A549 (cell line): ENCODE results near the gene LETM1. TPM values are rescaled to one million over a fixed set of nuclear protein-coding genes. Genes with fewer than 3 reads are reported as not detected.

Experiments used
- ATAC-seq, 2 experiments: fragments of 200-7000 bp in 1 of 2; fragments of >200 bp in 1 of 2; cut with Nextera tagmentation in 1 of 2; cut with Tn5 transposase in 1 of 2; 3 replicates each; pipeline versions ENCODE4 v1.8.0 to v1.9.1; 2018 to 2020; ENCODE audit warnings: mild to moderate bottlenecking in 1 of 2, moderate library complexity in 1 of 2
- CTCF ChIA-PET: fragments of 300-600 bp; sonication (Branson Sonifier 250); formaldehyde crosslinking; extraction: SDS; loops from one replicate; lab custom pipeline; 2021; ENCODE audit warnings: antibody characterized with exemption, inconsistent platforms; lab: Yijun Ruan, JAX
- POLR2A ChIA-PET: fragments of 350-600 bp; formaldehyde crosslinking; extraction: SDS; loops from one replicate; lab custom pipeline; 2021; ENCODE audit warnings: antibody characterized with exemption, inconsistent platforms; lab: Yijun Ruan, JAX
- DNase-seq, 2 experiments: peaks; one replicate each; pipeline versions ENCODE4 v3.0.0 to v3.0.0-alpha.2; 2011 to 2016; ENCODE audit warnings: low read depth in 1 of 2, low spot score in 1 of 2
- FAIRE-seq: peaks from 2 replicates; lab custom pipeline; 2011; peaks lifted over from hg19 to GRCh38; lab: Jason Lieb, UNC
- H3K27ac ChIP-seq, 2 experiments: fragments of >200 bp; sonication (Bioruptor Twin); formaldehyde crosslinking; 3 replicates each; pipeline ENCODE4 v1.5.1; 2016 to 2017
- H3K4me1 ChIP-seq: fragments of >200 bp; sonication (Bioruptor Twin); formaldehyde crosslinking; 3 replicates; pipeline ENCODE4 v1.6.1; 2016
- H3K4me2 ChIP-seq: fragments of >200 bp; sonication (Bioruptor Twin); formaldehyde crosslinking; 3 replicates; pipeline ENCODE4 v1.6.1; 2016
- H3K4me3 ChIP-seq: fragments of >200 bp; sonication (Bioruptor Twin); formaldehyde crosslinking; 3 replicates; pipeline ENCODE4 v1.5.1; 2016
- H3K9me3 ChIP-seq: fragments of >200 bp; sonication (Bioruptor Twin); formaldehyde crosslinking; 3 replicates; pipeline ENCODE4 v1.6.1; 2016
- BHLHE40 ChIP-seq: IDR thresholded peaks from 2 replicates; pipeline ENCODE4 v1.6.1; 2012; ENCODE audit warnings: low read depth, low read length, inconsistent platforms
- CBX2 ChIP-seq: fragments of 200-600 bp; sonication (generic); IDR thresholded peaks from 2 replicates; pipeline ENCODE4 v1.6.1; 2016; ENCODE audit warnings: low read depth, mild to moderate bottlenecking, borderline replicate concordance
- CBX8 ChIP-seq: fragments of 200-600 bp; sonication (generic); IDR thresholded peaks from 2 replicates; pipeline ENCODE4 v1.6.1; 2016
- CEBPB ChIP-seq, 2 experiments: fragments of >200 bp in 1 of 2; sonication (Bioruptor Twin) in 1 of 2; formaldehyde crosslinking in 1 of 2; IDR thresholded peaks; 2 replicates each; pipeline ENCODE4 v1.6.1; 2012 to 2016
- CHD2 ChIP-seq: fragments of 150-350 bp; IDR thresholded peaks from 2 replicates; pipeline ENCODE4 v1.6.1; 2014; ENCODE audit warnings: low read length; ENCODE audit not compliant: partially characterized antibody
- EHMT2 ChIP-seq: fragments of 200-600 bp; sonication (generic); IDR thresholded peaks from 2 replicates; pipeline ENCODE4 v1.6.1; 2016; ENCODE audit warnings: antibody characterized with exemption, low read depth, mild to moderate bottlenecking, moderate library complexity
- EP300 ChIP-seq, 2 experiments: fragments of >200 bp; sonication (Bioruptor Twin); formaldehyde crosslinking; IDR thresholded peaks; 2 replicates in 1 of 2; 3 replicates in 1 of 2; pipeline ENCODE4 v1.6.1; 2016 to 2017
- FOSB ChIP-seq: fragments of 250-450 bp; sonication (Bioruptor Pico); IDR thresholded peaks from 2 replicates; pipeline ENCODE4 v1.5.0; 2020; ENCODE audit warnings: mild to moderate bottlenecking, moderate library complexity
- HOXA7 ChIP-seq: fragments of 250-450 bp; sonication (Bioruptor Pico); IDR thresholded peaks from 2 replicates; pipeline ENCODE4 v1.5.0; 2020; ENCODE audit warnings: mild to moderate bottlenecking, moderate library complexity
- HOXB13 ChIP-seq: fragments of 250-450 bp; sonication (Bioruptor Pico); IDR thresholded peaks from 2 replicates; pipeline ENCODE4 v1.5.0; 2020; ENCODE audit warnings: low read depth, mild to moderate bottlenecking, moderate library complexity
- HOXB5 ChIP-seq: fragments of 250-450 bp; sonication (Bioruptor Pico); IDR thresholded peaks from 2 replicates; pipeline ENCODE4 v1.5.0; 2020; ENCODE audit warnings: mild to moderate bottlenecking, moderate library complexity
- JUN ChIP-seq, 2 experiments: fragments of >200 bp; sonication (Bioruptor Twin); formaldehyde crosslinking; IDR thresholded peaks; 2 replicates in 1 of 2; 3 replicates in 1 of 2; pipeline ENCODE4 v1.6.1; 2016 to 2017
- JUNB ChIP-seq: fragments of >200 bp; sonication (Bioruptor Twin); formaldehyde crosslinking; IDR thresholded peaks from 2 replicates; pipeline ENCODE4 v1.6.1; 2016
- MYC ChIP-seq: IDR thresholded peaks from 2 replicates; pipeline ENCODE4 v1.6.1; 2012; ENCODE audit warnings: mild to moderate bottlenecking, inconsistent platforms, low read length, improper control_type of control experiment, borderline replicate concordance
- NPAS2 ChIP-seq: fragments of 250-450 bp; sonication (Bioruptor Pico); IDR thresholded peaks from 2 replicates; pipeline ENCODE4 v1.8.0; 2022; ENCODE audit warnings: mild to moderate bottlenecking, moderate library complexity, borderline replicate concordance
- NR3C1 ChIP-seq: fragments of >200 bp; sonication (Bioruptor Twin); formaldehyde crosslinking; IDR thresholded peaks from 3 replicates; pipeline ENCODE4 v1.6.1; 2017
- PHF8 ChIP-seq: fragments of 200-600 bp; sonication (generic); IDR thresholded peaks from 2 replicates; pipeline ENCODE4 v1.6.1; 2016; ENCODE audit warnings: low read depth, mild to moderate bottlenecking, antibody characterized with exemption, moderate library complexity, borderline replicate concordance
- POLR2A ChIP-seq: IDR thresholded peaks from 2 replicates; pipeline ENCODE4 v1.6.1; 2012; ENCODE audit warnings: mild to moderate bottlenecking, low read length
- RAD21 ChIP-seq, 2 experiments: fragments of >200 bp in 1 of 2; sonication (Bioruptor Twin) in 1 of 2; formaldehyde crosslinking in 1 of 2; IDR thresholded peaks in 1 of 2; conservative IDR thresholded peaks in 1 of 2; 2 replicates in 1 of 2; 3 replicates in 1 of 2; pipeline ENCODE4 v1.6.1; 2012 to 2018; ENCODE audit warnings: inconsistent platforms in 1 of 2
- RARB ChIP-seq: fragments of 250-450 bp; sonication (Bioruptor Pico); IDR thresholded peaks from 2 replicates; pipeline ENCODE4 v1.8.0; 2021; ENCODE audit warnings: mild to moderate bottlenecking, moderate library complexity
- SMC3 ChIP-seq: fragments of >200 bp; sonication (Bioruptor Twin); formaldehyde crosslinking; IDR thresholded peaks from 3 replicates; pipeline ENCODE4 v1.6.1; 2018; ENCODE audit warnings: inconsistent platforms
- WGBS: methylation state at CpG from one replicate; pipeline ENCODE4 v1.1.6; 2017; ENCODE audit errors: missing lambda C conversion rate; 5-methylcytosine and 5-hydroxymethylcytosine counted together
- polyA plus RNA-seq, 4 experiments: library from polyadenylated mRNA; depleted of rRNA in 3 of 4; stranded (reverse); fragments of >200 nt; fragmentation: RNase III in 1 of 4; extraction: RNeasy Plus Mini Kit Qiagen cat#74134 plus additional on column Dnase treatment in 1 of 4; gene quantifications; 2 replicates in 3 of 4; 3 replicates in 1 of 4; pipeline ENCODE4 v1.2.3, GENCODE V29; 2011 to 2017
- TF ChIP-seq, protein P1 (sequence below): fragments of >200 bp; sonication (Bioruptor Twin); formaldehyde crosslinking; IDR thresholded peaks from 3 replicates; pipeline ENCODE4 v1.6.1; 2016
- TF ChIP-seq, protein P2 (sequence below): fragments of >200 bp; sonication (Bioruptor Twin); formaldehyde crosslinking; IDR thresholded peaks from 3 replicates; pipeline ENCODE4 v1.5.1; 2016
- TF ChIP-seq, protein P3 (sequence below): fragments of 200-600 bp; sonication (generic); IDR thresholded peaks from 2 replicates; pipeline ENCODE4 v1.6.1; 2016; ENCODE audit warnings: antibody characterized with exemption, mild to moderate bottlenecking, moderate library complexity
- TF ChIP-seq, protein P4 (sequence below): fragments of >200 bp; sonication (Bioruptor Twin); formaldehyde crosslinking; IDR thresholded peaks from 2 replicates; pipeline ENCODE4 v1.6.1; 2016
- TF ChIP-seq, protein P5 (sequence below): IDR thresholded peaks from 2 replicates; pipeline ENCODE4 v1.6.1; 2012

LETM1 gene
- polyA plus RNA-seq, 2 of the 4 experiments (the other 2 are of a cell fraction): 18.6 to 29.6 TPM

DNA sequence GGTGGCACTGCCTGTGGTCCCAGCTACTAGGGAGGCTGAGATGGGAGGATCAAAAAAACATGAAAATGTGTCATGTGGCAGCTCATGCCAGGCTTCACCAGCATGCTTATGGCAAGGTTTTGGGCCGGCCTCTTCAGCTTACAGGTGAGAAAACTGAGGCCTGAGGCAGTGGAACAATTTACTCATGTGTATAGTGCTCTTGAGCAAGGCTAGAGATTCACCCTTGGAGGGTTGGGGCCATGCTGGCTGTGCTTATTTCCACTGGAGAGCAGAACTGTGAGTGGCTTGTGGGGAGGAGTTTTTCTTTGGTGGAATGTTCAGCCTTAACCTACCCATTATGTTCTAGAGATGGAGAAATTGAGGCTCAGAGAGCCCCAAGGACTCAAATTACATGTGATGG is 47.1 kb upstream of the LETM1 start:
- CTCF ChIA-PET: interaction anchor here (1.0 to 10.1 kb wide), 4 partner anchors 34 to 210 kb away, joined by 3 to 65 read pairs (median 4); no protein-coding TSS in a partner anchor
- FAIRE-seq: no peak
- TF ChIP-seq RARB (CRISPR knock-in tag) (no peak), SMC3 (no peak)
- TF ChIP-seq, protein P1, sequence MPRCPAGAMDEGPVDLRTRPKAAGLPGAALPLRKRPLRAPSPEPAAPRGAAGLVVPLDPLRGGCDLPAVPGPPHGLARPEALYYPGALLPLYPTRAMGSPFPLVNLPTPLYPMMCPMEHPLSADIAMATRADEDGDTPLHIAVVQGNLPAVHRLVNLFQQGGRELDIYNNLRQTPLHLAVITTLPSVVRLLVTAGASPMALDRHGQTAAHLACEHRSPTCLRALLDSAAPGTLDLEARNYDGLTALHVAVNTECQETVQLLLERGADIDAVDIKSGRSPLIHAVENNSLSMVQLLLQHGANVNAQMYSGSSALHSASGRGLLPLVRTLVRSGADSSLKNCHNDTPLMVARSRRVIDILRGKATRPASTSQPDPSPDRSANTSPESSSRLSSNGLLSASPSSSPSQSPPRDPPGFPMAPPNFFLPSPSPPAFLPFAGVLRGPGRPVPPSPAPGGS: no peak
- peaks cover 8% of the 10 kb centered on the region; the same call in 2 of the 3 replicates for H3K4me1 ChIP-seq
- WGBS: 79% methylated on average over 1 of the region's 1 CpG
- H3K4me3 ChIP-seq: no peak overlapping the region
- H3K4me2 ChIP-seq: no peak overlapping the region
- POLR2A ChIA-PET: no interaction called here
- ATAC-seq: no peak
- H3K9me3 ChIP-seq: no peaks in the 10 kb centered on the region
- DNase-seq: no peak
- H3K27ac ChIP-seq: no peak overlapping the region

DNA sequence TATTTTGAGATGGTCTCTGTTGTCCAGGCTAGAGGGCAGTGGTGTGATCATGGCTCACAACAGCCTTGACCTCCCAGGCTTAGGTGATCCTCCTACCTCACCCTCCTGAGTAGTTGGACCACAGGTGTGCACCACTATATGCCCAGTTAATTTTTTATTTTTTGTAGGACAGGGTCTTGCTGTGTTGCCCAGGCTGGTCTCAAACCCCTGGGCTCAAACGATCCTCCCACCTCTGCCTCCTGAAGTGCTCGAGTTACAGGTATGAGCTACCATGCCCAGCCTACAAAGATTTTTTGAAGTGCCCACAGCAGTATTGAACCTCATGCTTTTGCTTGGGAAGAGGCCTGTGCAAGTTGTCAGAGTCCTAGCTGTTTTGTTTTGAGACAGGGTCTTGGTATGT is 46.3 kb upstream of the LETM1 start:
- ATAC-seq (no peak), FAIRE-seq (no peak), DNase-seq (no peak)
- no peak overlapping the region for H3K27ac ChIP-seq
- CTCF ChIA-PET: interaction anchor here (1.0 to 10.1 kb wide), 5 partner anchors 34 to 209 kb away, joined by 3 to 65 read pairs (median 4); no protein-coding TSS in a partner anchor
- no peaks in the 10 kb centered on the region for H3K9me3 ChIP-seq
- H3K4me1 ChIP-seq: peaks cover 8% of the 10 kb centered on the region; the same call in 2 of the 3 replicates
- no peak overlapping the region for H3K4me2 ChIP-seq
- H3K4me3 ChIP-seq: no peak overlapping the region
- 83% methylated on average over 2 of the region's 2 CpGs for WGBS
- POLR2A ChIA-PET: no interaction called here
- TF ChIP-seq CBX8: no peak
- no peak for TF ChIP-seq HOXA7 (CRISPR knock-in tag)
- TF ChIP-seq BHLHE40: no peak
- TF ChIP-seq, protein P2, sequence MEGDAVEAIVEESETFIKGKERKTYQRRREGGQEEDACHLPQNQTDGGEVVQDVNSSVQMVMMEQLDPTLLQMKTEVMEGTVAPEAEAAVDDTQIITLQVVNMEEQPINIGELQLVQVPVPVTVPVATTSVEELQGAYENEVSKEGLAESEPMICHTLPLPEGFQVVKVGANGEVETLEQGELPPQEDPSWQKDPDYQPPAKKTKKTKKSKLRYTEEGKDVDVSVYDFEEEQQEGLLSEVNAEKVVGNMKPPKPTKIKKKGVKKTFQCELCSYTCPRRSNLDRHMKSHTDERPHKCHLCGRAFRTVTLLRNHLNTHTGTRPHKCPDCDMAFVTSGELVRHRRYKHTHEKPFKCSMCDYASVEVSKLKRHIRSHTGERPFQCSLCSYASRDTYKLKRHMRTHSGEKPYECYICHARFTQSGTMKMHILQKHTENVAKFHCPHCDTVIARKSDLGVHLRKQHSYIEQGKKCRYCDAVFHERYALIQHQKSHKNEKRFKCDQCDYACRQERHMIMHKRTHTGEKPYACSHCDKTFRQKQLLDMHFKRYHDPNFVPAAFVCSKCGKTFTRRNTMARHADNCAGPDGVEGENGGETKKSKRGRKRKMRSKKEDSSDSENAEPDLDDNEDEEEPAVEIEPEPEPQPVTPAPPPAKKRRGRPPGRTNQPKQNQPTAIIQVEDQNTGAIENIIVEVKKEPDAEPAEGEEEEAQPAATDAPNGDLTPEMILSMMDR: no peak
- no peak for TF ChIP-seq CEBPB (IDR thresholded peaks at IDR 0.05)
- TF ChIP-seq MYC: no peak
- no peak for TF ChIP-seq HOXB13
- TF ChIP-seq, protein P3, sequence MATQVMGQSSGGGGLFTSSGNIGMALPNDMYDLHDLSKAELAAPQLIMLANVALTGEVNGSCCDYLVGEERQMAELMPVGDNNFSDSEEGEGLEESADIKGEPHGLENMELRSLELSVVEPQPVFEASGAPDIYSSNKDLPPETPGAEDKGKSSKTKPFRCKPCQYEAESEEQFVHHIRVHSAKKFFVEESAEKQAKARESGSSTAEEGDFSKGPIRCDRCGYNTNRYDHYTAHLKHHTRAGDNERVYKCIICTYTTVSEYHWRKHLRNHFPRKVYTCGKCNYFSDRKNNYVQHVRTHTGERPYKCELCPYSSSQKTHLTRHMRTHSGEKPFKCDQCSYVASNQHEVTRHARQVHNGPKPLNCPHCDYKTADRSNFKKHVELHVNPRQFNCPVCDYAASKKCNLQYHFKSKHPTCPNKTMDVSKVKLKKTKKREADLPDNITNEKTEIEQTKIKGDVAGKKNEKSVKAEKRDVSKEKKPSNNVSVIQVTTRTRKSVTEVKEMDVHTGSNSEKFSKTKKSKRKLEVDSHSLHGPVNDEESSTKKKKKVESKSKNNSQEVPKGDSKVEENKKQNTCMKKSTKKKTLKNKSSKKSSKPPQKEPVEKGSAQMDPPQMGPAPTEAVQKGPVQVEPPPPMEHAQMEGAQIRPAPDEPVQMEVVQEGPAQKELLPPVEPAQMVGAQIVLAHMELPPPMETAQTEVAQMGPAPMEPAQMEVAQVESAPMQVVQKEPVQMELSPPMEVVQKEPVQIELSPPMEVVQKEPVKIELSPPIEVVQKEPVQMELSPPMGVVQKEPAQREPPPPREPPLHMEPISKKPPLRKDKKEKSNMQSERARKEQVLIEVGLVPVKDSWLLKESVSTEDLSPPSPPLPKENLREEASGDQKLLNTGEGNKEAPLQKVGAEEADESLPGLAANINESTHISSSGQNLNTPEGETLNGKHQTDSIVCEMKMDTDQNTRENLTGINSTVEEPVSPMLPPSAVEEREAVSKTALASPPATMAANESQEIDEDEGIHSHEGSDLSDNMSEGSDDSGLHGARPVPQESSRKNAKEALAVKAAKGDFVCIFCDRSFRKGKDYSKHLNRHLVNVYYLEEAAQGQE: no peak
- TF ChIP-seq, protein P4, sequence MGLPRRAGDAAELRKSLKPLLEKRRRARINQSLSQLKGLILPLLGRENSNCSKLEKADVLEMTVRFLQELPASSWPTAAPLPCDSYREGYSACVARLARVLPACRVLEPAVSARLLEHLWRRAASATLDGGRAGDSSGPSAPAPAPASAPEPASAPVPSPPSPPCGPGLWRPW: no peak
- no peak for TF ChIP-seq HOXB5 (CRISPR knock-in tag)

DNA sequence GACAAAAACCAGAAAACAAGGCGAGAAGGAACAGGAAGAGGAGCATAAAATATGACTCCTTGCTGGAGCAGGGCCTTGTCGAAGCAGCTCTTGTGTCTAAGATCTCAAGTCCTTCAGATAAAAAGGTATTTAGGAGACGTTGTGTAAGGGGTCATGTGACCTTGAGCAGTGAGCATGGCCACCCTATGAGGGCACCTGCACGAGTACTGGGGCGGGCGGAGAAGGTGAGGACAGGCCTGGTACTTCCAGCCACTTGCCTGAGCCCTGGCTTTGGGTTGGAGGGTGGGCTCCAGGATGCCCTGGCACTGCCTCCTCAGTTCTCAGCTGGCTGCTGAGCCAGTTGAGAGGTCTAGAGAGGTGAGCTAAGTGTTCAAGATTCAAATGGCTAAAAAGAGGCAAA is 45.2 kb upstream of the LETM1 start:
- DNase-seq: no peak
- H3K27ac ChIP-seq: no peak overlapping the region
- H3K4me1 ChIP-seq: peaks cover 8% of the 10 kb centered on the region; the same call in 2 of the 3 replicates
- H3K4me2 ChIP-seq: no peak overlapping the region
- no peak overlapping the region for H3K4me3 ChIP-seq
- ChIA-PET CTCF (interaction anchor here (1.1 to 10.1 kb wide), 8 partner anchors 8 to 155 kb away, joined by 3 to 65 read pairs (median 13); partner anchors contain the start of gene NSD2), POLR2A (no interaction called here)
- 86% methylated on average over 6 of the region's 6 CpGs for WGBS
- H3K9me3 ChIP-seq: no peaks in the 10 kb centered on the region
- ATAC-seq: no peak
- no peak for FAIRE-seq
- TF ChIP-seq, protein P5, sequence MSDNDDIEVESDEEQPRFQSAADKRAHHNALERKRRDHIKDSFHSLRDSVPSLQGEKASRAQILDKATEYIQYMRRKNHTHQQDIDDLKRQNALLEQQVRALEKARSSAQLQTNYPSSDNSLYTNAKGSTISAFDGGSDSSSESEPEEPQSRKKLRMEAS: no peak
- TF ChIP-seq JUNB (no peak), FOSB (no peak), CHD2 (no peak), JUN (IDR thresholded peaks at IDR 0.05) (no peak), NR3C1 (no peak), RARB (CRISPR knock-in tag) (no peak), CBX2 (no peak), EHMT2 (no peak), POLR2A (no peak), RAD21 (conservative IDR thresholded peaks at IDR 0.05 in 1 of 2, IDR thresholded peaks at IDR 0.05 in 1 of 2) (no peak), CEBPB (IDR thresholded peaks at IDR 0.05) (no peak), PHF8 (no peak), EP300 (IDR thresholded peaks at IDR 0.05) (no peak), NPAS2 (CRISPR knock-in tag) (no peak)
- TF ChIP-seq, protein P4: no peak
